Measurements from ENCODE around the gene AKR1E2.

DNA sequence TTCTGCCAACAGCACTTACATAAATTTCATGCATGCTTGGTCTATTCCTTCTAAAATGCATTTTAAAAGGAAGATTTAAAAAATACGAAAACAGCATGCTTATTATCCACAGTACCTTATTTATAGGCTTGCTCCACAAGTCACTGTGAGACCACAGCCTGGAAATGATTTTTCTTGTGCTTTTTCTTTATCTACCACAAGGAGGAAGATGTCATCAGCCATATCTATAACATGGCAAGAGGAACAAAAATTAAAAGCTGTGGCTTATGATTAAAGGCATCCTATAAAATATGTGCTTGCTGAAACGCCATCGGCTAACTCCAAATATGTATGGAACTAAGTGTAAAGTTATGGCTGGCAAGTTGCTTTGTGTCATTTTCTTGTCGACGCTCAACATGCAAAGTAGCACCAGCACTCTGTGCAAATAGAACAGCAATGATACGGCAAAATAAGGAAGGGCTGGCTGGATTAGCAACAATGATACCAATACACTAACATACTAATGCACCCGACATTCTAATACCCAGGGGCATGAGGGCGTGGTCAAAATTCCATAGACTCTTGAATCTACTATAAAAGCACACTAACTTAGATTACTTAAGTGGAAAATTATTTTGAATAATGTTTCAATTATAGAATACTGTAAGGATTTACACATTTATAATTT lies 41.2 kb upstream of the AKR1E2 start:
- TF ChIP-seq, protein P1, sequence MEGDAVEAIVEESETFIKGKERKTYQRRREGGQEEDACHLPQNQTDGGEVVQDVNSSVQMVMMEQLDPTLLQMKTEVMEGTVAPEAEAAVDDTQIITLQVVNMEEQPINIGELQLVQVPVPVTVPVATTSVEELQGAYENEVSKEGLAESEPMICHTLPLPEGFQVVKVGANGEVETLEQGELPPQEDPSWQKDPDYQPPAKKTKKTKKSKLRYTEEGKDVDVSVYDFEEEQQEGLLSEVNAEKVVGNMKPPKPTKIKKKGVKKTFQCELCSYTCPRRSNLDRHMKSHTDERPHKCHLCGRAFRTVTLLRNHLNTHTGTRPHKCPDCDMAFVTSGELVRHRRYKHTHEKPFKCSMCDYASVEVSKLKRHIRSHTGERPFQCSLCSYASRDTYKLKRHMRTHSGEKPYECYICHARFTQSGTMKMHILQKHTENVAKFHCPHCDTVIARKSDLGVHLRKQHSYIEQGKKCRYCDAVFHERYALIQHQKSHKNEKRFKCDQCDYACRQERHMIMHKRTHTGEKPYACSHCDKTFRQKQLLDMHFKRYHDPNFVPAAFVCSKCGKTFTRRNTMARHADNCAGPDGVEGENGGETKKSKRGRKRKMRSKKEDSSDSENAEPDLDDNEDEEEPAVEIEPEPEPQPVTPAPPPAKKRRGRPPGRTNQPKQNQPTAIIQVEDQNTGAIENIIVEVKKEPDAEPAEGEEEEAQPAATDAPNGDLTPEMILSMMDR (IDR thresholded peaks at IDR 0.05; ENCODE audit: low read depth, low read length, poor library complexity, severe bottlenecking), result no peak
- no peak for TF ChIP-seq EZH2phosphoT487 (IDR thresholded peaks at IDR 0.05; ENCODE audit: borderline replicate concordance, low read length)
